ENCODE data around the gene AMBP. TPM values are rescaled to one million over a fixed set of nuclear protein-coding genes. Genes with fewer than 3 reads are reported as not detected.

AMBP gene
- total RNA-seq, 2 experiments from 2014 or later = not detected

GRCh38 chr9:114099669-114100270 lies 21.7 kb upstream of the AMBP start:
- H3K27me3 ChIP-seq (ENCODE audit: control insufficient read depth in 1 of 2, insufficient read depth in 2 of 2, low read length in 2 of 2) = peaks cover 26 to 30% of the 10 kb centered on the region in 2 experiments
- peaks cover 0 to 9% of the 10 kb centered on the region in 2 experiments for H3K9me3 ChIP-seq (ENCODE audit: control insufficient read depth in 1 of 2, insufficient read depth in 1 of 2, low read length in 2 of 2)
- Mint-ChIP-seq H3K4me1 (ENCODE audit: low read depth) (peaks cover 9% of the 10 kb centered on the region), H3K27ac (no peak overlapping the region), H3K36me3 (ENCODE audit: low read depth) (no peaks in the 10 kb centered on the region), H3K9me3 (peaks cover 6% of the 10 kb centered on the region), H3K27me3 (peaks cover 56% of the 10 kb centered on the region), H3K4me3 (no peak overlapping the region)
- intact Hi-C loops (cut with DNase I, micrococcal nuclease) = no loop called here
- ATAC-seq (ENCODE audit: poor library complexity) (no peak), DNase-seq (no peak)
- no peak overlapping the region for H3K27ac ChIP-seq (ENCODE audit: low read depth in 1 of 2, low read length in 2 of 2)
- no peak for TF ChIP-seq CTCF (IDR thresholded peaks at IDR 0.05)
- ChIA-PET POLR2A (no interaction called here), CTCF (interaction anchor here (0.9 to 1.2 kb wide), 3 partner anchors 8 to 17 kb away, joined by 3 read pairs; no protein-coding TSS in a partner anchor)
- H3K4me1 ChIP-seq (ENCODE audit: insufficient read depth, low read length) = peaks cover 6% of the 10 kb centered on the region
- H3K4me3 ChIP-seq (ENCODE audit: low read length) = no peak overlapping the region
- no peaks in the 10 kb centered on the region for H3K36me3 ChIP-seq (ENCODE audit: insufficient read depth, low read length)

GRCh38 chr9:114098936-114099668 lies 21.0 kb upstream of the AMBP start, which contains the start of gene KIF12:
KIF12 (minus strand) TSS chr9:114099292; CDS start chr9:114099276, 16 bp downstream.
- Mint-ChIP-seq H3K27me3 (peaks cover 60% of the 10 kb centered on the region), H3K27ac (no peak within 1 kb of the TSS), H3K36me3 (ENCODE audit: low read depth) (no peaks in the 10 kb centered on the region), H3K9me3 (peaks cover 6% of the 10 kb centered on the region), H3K4me3 (no peak within 1 kb of the TSS), H3K4me1 (ENCODE audit: low read depth) (peaks cover 9% of the 10 kb centered on the region)
- CTCF ChIA-PET = interaction anchor here (0.9 to 1.2 kb wide), 2 partner anchors 9 to 15 kb away, joined by 3 read pairs; no protein-coding TSS in a partner anchor
- ATAC-seq (ENCODE audit: poor library complexity) (no peak), DNase-seq (peak in 1 of 14 experiments; percentile 16)
- H3K9me3 ChIP-seq (ENCODE audit: control insufficient read depth in 1 of 2, insufficient read depth in 1 of 2, low read length in 2 of 2) = peaks cover 0 to 9% of the 10 kb centered on the region in 2 experiments
- intact Hi-C loops (cut with DNase I, micrococcal nuclease) = no loop called here
- POLR2A ChIA-PET = no interaction called here
- TF ChIP-seq CTCF (IDR thresholded peaks at IDR 0.05) = no peak
- H3K4me3 ChIP-seq (ENCODE audit: low read length) = no peak within 1 kb of the TSS
- no peak within 1 kb of the TSS for H3K27ac ChIP-seq (ENCODE audit: low read depth in 1 of 2, low read length in 2 of 2)
- no peaks in the 10 kb centered on the region for H3K36me3 ChIP-seq (ENCODE audit: insufficient read depth, low read length)
- peaks cover 6% of the 10 kb centered on the region for H3K4me1 ChIP-seq (ENCODE audit: insufficient read depth, low read length)
- peaks cover 26 to 30% of the 10 kb centered on the region in 2 experiments for H3K27me3 ChIP-seq (ENCODE audit: control insufficient read depth in 1 of 2, insufficient read depth in 2 of 2, low read length in 2 of 2)

GRCh38 chr9:114098021-114098935 lies 20.2 kb upstream of the AMBP start:
- peak in 4 of 14 experiments; percentile 1 to 42 (median 23) for DNase-seq
- H3K27me3 ChIP-seq (ENCODE audit: control insufficient read depth in 1 of 2, insufficient read depth in 2 of 2, low read length in 2 of 2) = peaks cover 26 to 30% of the 10 kb centered on the region in 2 experiments
- no peak for TF ChIP-seq CTCF (IDR thresholded peaks at IDR 0.05)
- intact Hi-C loops (cut with DNase I, micrococcal nuclease) = no loop called here
- H3K9me3 ChIP-seq (ENCODE audit: control insufficient read depth in 1 of 2, insufficient read depth in 1 of 2, low read length in 2 of 2) = peaks cover 0 to 9% of the 10 kb centered on the region in 2 experiments
- no peaks in the 10 kb centered on the region for H3K36me3 ChIP-seq (ENCODE audit: insufficient read depth, low read length)
- POLR2A ChIA-PET = no interaction called here
- Mint-ChIP-seq H3K9me3 (peaks cover 6% of the 10 kb centered on the region), H3K36me3 (ENCODE audit: low read depth) (no peaks in the 10 kb centered on the region), H3K4me3 (no peak overlapping the region), H3K27me3 (peaks cover 68% of the 10 kb centered on the region), H3K4me1 (ENCODE audit: low read depth) (peaks cover 9% of the 10 kb centered on the region), H3K27ac (no peak overlapping the region)
- peaks cover 6% of the 10 kb centered on the region for H3K4me1 ChIP-seq (ENCODE audit: insufficient read depth, low read length)
- H3K27ac ChIP-seq (ENCODE audit: low read depth in 1 of 2, low read length in 2 of 2) = no peak overlapping the region
- CTCF ChIA-PET = no interaction called here
- H3K4me3 ChIP-seq (ENCODE audit: low read length) = no peak overlapping the region
- peak; percentile 66 for ATAC-seq (ENCODE audit: poor library complexity)
